Progenitor cell of endocrine pancreas (in vitro differentiated cells): ENCODE results near the gene PBX1. TPM values are rescaled to one million over a fixed set of nuclear protein-coding genes. Genes with fewer than 3 reads are reported as not detected.

Experiments used
- DNase-seq: peaks from one replicate; pipeline ENCODE4 v3.0.0; 2021; ENCODE audit warnings: low spot score; ENCODE audit not compliant: unreplicated experiment
- H3K27ac Mint-ChIP-seq: 2 replicates; pipeline ENCODE4 v1.8.0; 2021; ENCODE audit warnings: mild to moderate bottlenecking, moderate library complexity, mixed read lengths
- H3K27me3 Mint-ChIP-seq: 2 replicates; pipeline ENCODE4 v1.8.0; 2021; ENCODE audit warnings: mixed read lengths
- H3K36me3 Mint-ChIP-seq: 2 replicates; pipeline ENCODE4 v1.8.0; 2022; ENCODE audit warnings: mixed read lengths; ENCODE audit not compliant: insufficient read depth
- H3K4me1 Mint-ChIP-seq: 2 replicates; pipeline ENCODE4 v1.8.0; 2021; ENCODE audit warnings: low read depth, mixed read lengths
- H3K4me3 Mint-ChIP-seq: 2 replicates; pipeline ENCODE4 v1.8.0; 2021; ENCODE audit warnings: low read depth, mild to moderate bottlenecking, moderate library complexity, mixed read lengths
- H3K9me3 Mint-ChIP-seq: 2 replicates; pipeline ENCODE4 v1.8.0; 2021; ENCODE audit warnings: low read depth, mixed read lengths
- CTCF ChIP-seq: fragments of 200-600 bp; sonication (generic); IDR thresholded peaks from one replicate; pipeline ENCODE4 v1.5.0; 2021; ENCODE audit warnings: antibody characterized with exemption, mild to moderate bottlenecking; ENCODE audit not compliant: unreplicated experiment
- total RNA-seq: library from RNA; stranded (reverse); gene quantifications from 2 replicates; pipeline ENCODE4 v1.2.1, GENCODE V29; 2021

Gene PBX1
- total RNA-seq, 1 donor from 2014 or later = 205 TPM

GRCh38 chr1:164706606-164706987, 147.6 kb downstream of the PBX1 start:
- TF ChIP-seq CTCF = no peak
- Mint-ChIP-seq H3K9me3 (no peaks in the 10 kb centered on the region), H3K36me3 (peaks cover 7% of the 10 kb centered on the region), H3K4me3 (no peak overlapping the region), H3K4me1 (peaks cover 35% of the 10 kb centered on the region), H3K27me3 (no peaks in the 10 kb centered on the region), H3K27ac (peak overlapping the region; percentile 55)
- no peak for DNase-seq

GRCh38 chr1:164707868-164708331, 148.9 kb downstream of the PBX1 start:
- Mint-ChIP-seq H3K4me1 (peaks cover 43% of the 10 kb centered on the region), H3K27me3 (no peaks in the 10 kb centered on the region), H3K27ac (peak overlapping the region; percentile 44), H3K36me3 (peaks cover 7% of the 10 kb centered on the region), H3K4me3 (no peak overlapping the region), H3K9me3 (no peaks in the 10 kb centered on the region)
- no peak for DNase-seq
- no peak for TF ChIP-seq CTCF

GRCh38 chr1:164708596-164708995, 149.6 kb downstream of the PBX1 start:
- Mint-ChIP-seq H3K9me3 (no peaks in the 10 kb centered on the region), H3K36me3 (peaks cover 7% of the 10 kb centered on the region), H3K27ac (no peak overlapping the region), H3K27me3 (no peaks in the 10 kb centered on the region), H3K4me3 (no peak overlapping the region), H3K4me1 (peaks cover 45% of the 10 kb centered on the region)
- no peak for TF ChIP-seq CTCF
- DNase-seq = no peak

- Mint-ChIP-seq H3K36me3 (peaks cover 7% of the 10 kb centered on the region), H3K4me3 (no peak overlapping the region), H3K4me1 (peaks cover 45% of the 10 kb centered on the region), H3K27me3 (no peaks in the 10 kb centered on the region), H3K27ac (no peak overlapping the region), H3K9me3 (no peaks in the 10 kb centered on the region)
- no peak for DNase-seq
- TF ChIP-seq CTCF = no peak
Measured at GRCh38 chr1:164709126-164709525, 150.1 kb downstream of the PBX1 start.

GRCh38 chr1:164709541-164710278, 150.7 kb downstream of the PBX1 start:
- Mint-ChIP-seq H3K9me3 (no peaks in the 10 kb centered on the region), H3K27ac (no peak overlapping the region), H3K4me1 (peaks cover 43% of the 10 kb centered on the region), H3K36me3 (peaks cover 7% of the 10 kb centered on the region), H3K4me3 (no peak overlapping the region), H3K27me3 (no peaks in the 10 kb centered on the region)
- DNase-seq = no peak
- TF ChIP-seq CTCF = no peak
